SU-DHL-6 (cell line): ENCODE results near the gene TAL1.
"Not testable (repeated sequence)": the region's sequence is repeated elsewhere in the genome, so short reads cannot be mapped to it uniquely, and the experiment has no call there.

Experiments
- H2AFZ ChIP-seq: fragments of 200-600 bp; sonication (generic); 2 replicates; pipeline ENCODE4 v1.6.1; 2014; ENCODE audit warnings: low read depth, mild to moderate bottlenecking, moderate library complexity, mixed read lengths, antibody characterized with exemption, low read length; ENCODE audit not compliant: severe bottlenecking
- H3F3A ChIP-seq: fragments of 200-600 bp; shearing (Covaris generic); 2 replicates; pipeline ENCODE4 v1.6.0; 2016; ENCODE audit warnings: antibody characterized with exemption, mild to moderate bottlenecking; ENCODE audit not compliant: insufficient read depth
- H3K27ac ChIP-seq: fragments of 200-600 bp; sonication (generic); 2 replicates; pipeline ENCODE4 v1.5.1; 2016; ENCODE audit warnings: low read depth, mild to moderate bottlenecking, low read length, moderate library complexity, mixed read lengths
- H3K27me3 ChIP-seq: fragments of 200-600 bp; sonication (generic), shearing (Covaris generic); 2 replicates; pipeline ENCODE4 v1.6.0; 2014; ENCODE audit warnings: mild to moderate bottlenecking, low read length
- H3K36me3 ChIP-seq: fragments of 200-600 bp; sonication (generic); 2 replicates; pipeline ENCODE4 v1.6.1; 2014; ENCODE audit warnings: mild to moderate bottlenecking, low read length, mixed read lengths
- H3K4me2 ChIP-seq: fragments of 300-600, 200-600 bp; shearing (Covaris generic), sonication (generic); 2 replicates; pipeline ENCODE4 v1.6.0; 2014; ENCODE audit warnings: low read length, low read depth, mild to moderate bottlenecking; ENCODE audit not compliant: poor library complexity, severe bottlenecking
- H3K4me3 ChIP-seq: fragments of 200-600 bp; sonication (generic); 2 replicates; pipeline ENCODE4 v1.5.1; 2014; ENCODE audit warnings: antibody characterized with exemption, low read length, mild to moderate bottlenecking, mixed read lengths; ENCODE audit not compliant: insufficient read depth, poor library complexity, severe bottlenecking
- H3K79me2 ChIP-seq: fragments of 200-600 bp; sonication (generic); 2 replicates; pipeline ENCODE4 v1.6.1; 2014; ENCODE audit warnings: mild to moderate bottlenecking, low read length, moderate library complexity; ENCODE audit not compliant: insufficient read depth
- H3K9ac ChIP-seq: fragments of 200-600 bp; sonication (generic); 2 replicates; pipeline ENCODE4 v1.7.0; 2014; ENCODE audit warnings: mild to moderate bottlenecking, low read length
- H3K9me2 ChIP-seq: fragments of 200-600 bp; sonication (generic); replicated peaks from 2 replicates; pipeline ENCODE4 v1.6.1; 2014; ENCODE audit warnings: low read length; ENCODE audit not compliant: insufficient read depth
- H3K9me3 ChIP-seq: fragments of 200-600 bp; sonication (generic); 2 replicates; pipeline ENCODE4 v1.6.1; 2014; ENCODE audit warnings: low read length, mixed read lengths; ENCODE audit not compliant: insufficient read depth
- H4K20me1 ChIP-seq: fragments of 200-600 bp; sonication (generic); 2 replicates; pipeline ENCODE4 v1.6.1; 2014; ENCODE audit warnings: low read depth, mild to moderate bottlenecking, antibody characterized with exemption, low read length, moderate library complexity, mixed read lengths
- EZH2phosphoT487 ChIP-seq: fragments of 200-600 bp; sonication (generic), shearing (Covaris generic); conservative IDR thresholded peaks from 2 replicates; pipeline ENCODE4 v1.6.1; 2018; ENCODE audit warnings: mild to moderate bottlenecking, antibody characterized with exemption, low read length, moderate library complexity, mixed read lengths
- TF ChIP-seq, protein P1 (sequence below): fragments of 200-600 bp; sonication (generic); IDR thresholded peaks from one replicate; pipeline ENCODE4 v1.5.1; 2017; ENCODE audit warnings: antibody characterized with exemption, mild to moderate bottlenecking, low read length, moderate library complexity; ENCODE audit not compliant: insufficient read depth, poor library complexity, severe bottlenecking

The TAL1 gene

DNA sequence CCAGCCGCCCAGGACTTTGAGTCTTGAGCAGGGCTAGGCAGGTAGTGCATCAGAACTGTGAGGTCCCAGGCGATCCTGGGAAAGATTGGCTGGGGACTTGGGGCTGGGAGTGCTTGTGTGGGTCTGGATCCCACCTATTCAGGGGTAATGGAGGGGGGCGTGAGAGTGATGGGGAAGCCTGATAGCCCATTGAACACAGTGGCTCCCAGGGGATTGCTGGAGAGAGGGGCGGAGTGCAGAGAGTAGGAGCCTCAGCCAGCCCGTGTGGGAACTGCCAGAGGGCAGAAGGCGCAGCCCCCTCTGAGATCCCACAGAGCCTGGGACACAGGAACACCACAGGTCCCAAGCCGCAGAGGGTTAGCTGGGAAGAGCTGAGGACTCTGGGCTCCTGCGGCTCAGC is 22.9 kb downstream of the TAL1 start:
- H3K9me3 ChIP-seq = no peaks in the 10 kb centered on the region
- no peaks in the 10 kb centered on the region for H3K79me2 ChIP-seq
- H3K27ac ChIP-seq = no peak overlapping the region
- no peak overlapping the region for H3K4me2 ChIP-seq
- H3K4me3 ChIP-seq = no peak overlapping the region
- no peaks in the 10 kb centered on the region for H3K36me3 ChIP-seq
- H3F3A ChIP-seq = no peaks in the 10 kb centered on the region
- no peaks in the 10 kb centered on the region for H3K27me3 ChIP-seq
- no peak overlapping the region for H2AFZ ChIP-seq
- H3K9me2 ChIP-seq = no peaks in the 10 kb centered on the region
- no peak overlapping the region for H3K9ac ChIP-seq
- no peak for TF ChIP-seq EZH2phosphoT487
- TF ChIP-seq, protein P1, sequence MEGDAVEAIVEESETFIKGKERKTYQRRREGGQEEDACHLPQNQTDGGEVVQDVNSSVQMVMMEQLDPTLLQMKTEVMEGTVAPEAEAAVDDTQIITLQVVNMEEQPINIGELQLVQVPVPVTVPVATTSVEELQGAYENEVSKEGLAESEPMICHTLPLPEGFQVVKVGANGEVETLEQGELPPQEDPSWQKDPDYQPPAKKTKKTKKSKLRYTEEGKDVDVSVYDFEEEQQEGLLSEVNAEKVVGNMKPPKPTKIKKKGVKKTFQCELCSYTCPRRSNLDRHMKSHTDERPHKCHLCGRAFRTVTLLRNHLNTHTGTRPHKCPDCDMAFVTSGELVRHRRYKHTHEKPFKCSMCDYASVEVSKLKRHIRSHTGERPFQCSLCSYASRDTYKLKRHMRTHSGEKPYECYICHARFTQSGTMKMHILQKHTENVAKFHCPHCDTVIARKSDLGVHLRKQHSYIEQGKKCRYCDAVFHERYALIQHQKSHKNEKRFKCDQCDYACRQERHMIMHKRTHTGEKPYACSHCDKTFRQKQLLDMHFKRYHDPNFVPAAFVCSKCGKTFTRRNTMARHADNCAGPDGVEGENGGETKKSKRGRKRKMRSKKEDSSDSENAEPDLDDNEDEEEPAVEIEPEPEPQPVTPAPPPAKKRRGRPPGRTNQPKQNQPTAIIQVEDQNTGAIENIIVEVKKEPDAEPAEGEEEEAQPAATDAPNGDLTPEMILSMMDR = no peak
- H4K20me1 ChIP-seq = no peaks in the 10 kb centered on the region

DNA sequence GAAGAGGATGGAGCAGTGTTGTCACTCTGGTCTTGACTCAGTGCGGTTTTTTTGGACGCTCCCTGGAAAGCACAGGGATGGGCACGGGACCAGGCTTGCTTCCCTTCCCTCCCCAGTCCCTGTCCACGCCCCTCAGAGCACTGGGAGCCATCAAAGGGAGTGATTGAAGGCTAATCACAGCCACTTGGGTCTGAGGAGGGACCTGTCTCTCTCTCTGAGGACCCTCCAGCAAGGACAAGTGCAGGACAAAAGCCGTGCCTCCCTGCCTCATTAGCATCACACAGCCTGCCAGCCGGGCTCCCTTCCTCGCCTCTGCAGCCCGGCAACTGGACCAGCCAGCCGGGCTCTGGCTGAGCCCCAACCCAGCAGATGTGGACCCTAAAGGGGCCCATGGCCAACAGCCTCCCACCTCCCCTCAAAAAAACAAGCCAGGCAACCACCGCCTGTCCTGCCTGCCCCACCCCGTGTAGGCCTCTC is 23.6 kb downstream of the TAL1 start:
- Histone ChIP-seq H3F3A (no peaks in the 10 kb centered on the region), H3K27ac (no peak overlapping the region), H3K9ac (no peak overlapping the region), H4K20me1 (no peaks in the 10 kb centered on the region), H3K4me3 (no peak overlapping the region), H3K27me3 (no peaks in the 10 kb centered on the region), H3K79me2 (no peaks in the 10 kb centered on the region), H3K4me2 (no peak overlapping the region), H3K36me3 (no peaks in the 10 kb centered on the region), H3K9me3 (no peaks in the 10 kb centered on the region), H3K9me2 (no peaks in the 10 kb centered on the region), H2AFZ (no peak overlapping the region)
- TF ChIP-seq, protein P1 = no peak
- TF ChIP-seq EZH2phosphoT487 = no peak

DNA sequence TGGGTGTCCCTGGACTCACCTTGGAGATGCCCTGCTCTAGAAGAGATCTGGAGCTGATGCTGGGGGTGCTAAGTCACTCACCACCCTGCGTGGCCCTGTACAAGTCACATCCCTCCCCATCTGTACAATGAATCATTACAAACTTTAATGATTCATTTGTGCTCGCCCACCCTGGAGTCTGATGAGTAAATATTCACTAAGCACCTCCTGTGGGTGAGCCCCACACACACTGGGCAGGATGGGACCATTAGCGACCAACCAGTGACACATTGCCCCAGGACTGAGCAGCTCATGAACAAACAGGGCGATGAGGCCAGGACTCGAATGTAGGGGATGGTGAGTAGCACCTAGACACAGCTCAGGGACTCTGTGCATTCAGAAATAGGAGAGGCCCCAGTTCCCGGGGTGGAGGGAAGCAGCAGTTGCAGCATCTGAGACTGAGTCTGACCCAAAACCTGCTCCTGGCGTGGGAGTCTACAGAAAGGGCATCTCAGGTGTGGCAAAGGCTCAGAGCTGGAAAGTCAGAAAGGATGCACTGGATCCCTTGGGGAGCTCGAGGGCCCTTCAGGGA is 24.1 kb downstream of the TAL1 start:
- Histone ChIP-seq H2AFZ (no peak overlapping the region), H3K36me3 (no peaks in the 10 kb centered on the region), H3K9ac (no peak overlapping the region), H3K27me3 (no peaks in the 10 kb centered on the region), H3K9me2 (no peaks in the 10 kb centered on the region), H3K4me2 (no peak overlapping the region), H3K27ac (no peak overlapping the region), H3K79me2 (no peaks in the 10 kb centered on the region), H3K9me3 (0 out of 2 replicates have a peak, but pooled peaks cover 4% of the 10 kb centered on the region), H3K4me3 (no peak overlapping the region), H4K20me1 (no peaks in the 10 kb centered on the region), H3F3A (no peaks in the 10 kb centered on the region)
- no peak for TF ChIP-seq EZH2phosphoT487
- TF ChIP-seq, protein P1 = no peak

DNA sequence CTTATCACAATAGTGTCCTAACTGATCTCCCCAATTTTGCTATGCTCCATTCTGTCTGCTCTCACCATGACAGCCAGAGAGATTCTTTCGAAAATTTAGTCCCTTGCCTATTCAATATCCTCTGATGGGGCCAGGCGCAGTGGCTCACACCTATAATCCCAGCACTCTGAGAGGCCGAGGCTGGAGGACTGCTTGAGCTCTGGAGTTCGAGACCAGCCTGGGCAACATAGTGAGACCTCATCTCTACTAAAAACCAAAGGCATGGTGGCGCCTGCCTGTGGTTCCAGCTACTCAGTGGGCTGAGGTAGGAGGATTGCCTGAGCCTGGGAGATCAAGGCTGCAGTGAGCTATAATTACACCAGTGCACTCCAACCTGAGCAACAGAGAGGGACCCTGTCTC is 26.1 kb downstream of the TAL1 start:
- no peak overlapping the region for H3K9ac ChIP-seq
- H3K4me2 ChIP-seq = no peak overlapping the region
- H3K9me2 ChIP-seq = no peaks in the 10 kb centered on the region
- TF ChIP-seq, protein P1 = no peak
- TF ChIP-seq EZH2phosphoT487 = no peak
- H2AFZ ChIP-seq = no peak overlapping the region
- no peaks in the 10 kb centered on the region for H3K27me3 ChIP-seq
- no peak overlapping the region for H3K4me3 ChIP-seq
- no peaks in the 10 kb centered on the region for H4K20me1 ChIP-seq
- no peak overlapping the region for H3K27ac ChIP-seq
- 0 out of 2 replicates have a peak, but pooled peaks cover 5% of the 10 kb centered on the region for H3K9me3 ChIP-seq
- no peaks in the 10 kb centered on the region for H3K36me3 ChIP-seq
- no peaks in the 10 kb centered on the region for H3F3A ChIP-seq
- H3K79me2 ChIP-seq = no peaks in the 10 kb centered on the region

DNA sequence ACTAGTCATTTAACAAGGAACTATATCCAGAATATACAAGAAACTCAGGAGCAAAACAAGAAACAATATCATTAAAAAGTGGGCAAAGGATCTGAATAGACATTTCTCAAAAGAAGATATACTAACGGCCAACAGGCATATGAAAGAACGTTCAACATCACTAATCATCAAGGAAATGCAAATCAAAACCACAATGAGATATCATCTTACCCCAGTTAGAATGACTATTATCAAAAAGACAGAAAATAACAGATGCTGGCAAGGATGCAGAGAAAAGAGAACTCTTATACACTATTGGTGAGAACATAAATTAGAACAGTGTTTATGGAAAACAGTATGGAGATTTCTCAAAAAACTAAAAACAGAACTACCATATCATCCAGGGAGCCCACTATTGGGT is 28.5 kb downstream of the TAL1 start:
- H3K9me2 ChIP-seq, H3F3A ChIP-seq, H3K27ac ChIP-seq, H4K20me1 ChIP-seq, H3K9ac ChIP-seq, H3K27me3 ChIP-seq, H2AFZ ChIP-seq, H3K4me2 ChIP-seq, H3K36me3 ChIP-seq, H3K9me3 ChIP-seq, H3K4me3 ChIP-seq, H3K79me2 ChIP-seq: not testable (repeated sequence)
